Endothelial cell (in vitro differentiated cells): ENCODE results near the gene CHMP6. TPM values are rescaled to one million over a fixed set of nuclear protein-coding genes. Genes with fewer than 3 reads are reported as not detected.
"Not testable (repeated sequence)": the region's sequence is repeated elsewhere in the genome, so short reads cannot be mapped to it uniquely, and the experiment has no call there.

Experiments
- DNase-seq: peaks from one replicate; pipeline ENCODE4 v3.0.0; 2021; ENCODE audit warnings: low spot score
- H3K27ac Mint-ChIP-seq: one replicate; pipeline ENCODE4 v1.8.0; 2021; ENCODE audit warnings: mixed read lengths, inconsistent platforms; ENCODE audit not compliant: unreplicated experiment
- H3K27me3 Mint-ChIP-seq: one replicate; pipeline ENCODE4 v1.8.0; 2021; ENCODE audit warnings: mild to moderate bottlenecking, moderate library complexity, mixed read lengths, inconsistent platforms; ENCODE audit not compliant: unreplicated experiment
- H3K36me3 Mint-ChIP-seq: one replicate; pipeline ENCODE4 v1.8.0; 2021; ENCODE audit warnings: mild to moderate bottlenecking, low read depth, mixed read lengths, inconsistent platforms; ENCODE audit not compliant: unreplicated experiment
- H3K4me1 Mint-ChIP-seq: one replicate; pipeline ENCODE4 v1.8.0; 2021; ENCODE audit warnings: mild to moderate bottlenecking, mixed read lengths, inconsistent platforms; ENCODE audit not compliant: unreplicated experiment
- H3K4me3 Mint-ChIP-seq: one replicate; pipeline ENCODE4 v1.8.0; 2021; ENCODE audit warnings: mild to moderate bottlenecking, mixed read lengths, inconsistent platforms; ENCODE audit not compliant: unreplicated experiment
- H3K9me3 Mint-ChIP-seq: one replicate; pipeline ENCODE4 v1.8.0; 2021; ENCODE audit warnings: mixed read lengths, inconsistent platforms; ENCODE audit not compliant: unreplicated experiment
- CTCF ChIP-seq: fragments of 200-600 bp; sonication (generic); IDR thresholded peaks from one replicate; pipeline ENCODE4 v1.5.0; 2021; ENCODE audit warnings: antibody characterized with exemption; ENCODE audit not compliant: unreplicated experiment
- total RNA-seq: library from RNA; stranded (reverse); fragmentation: NEBNext Ultra II Directional; extraction: Animal tissue kit (Norgen Biotek cat#: 25700); gene quantifications from one replicate; pipeline ENCODE4 v1.2.1, GENCODE V29; 2021; ENCODE audit not compliant: unreplicated experiment

Gene CHMP6
- total RNA-seq, 1 donor from 2014 or later = 34.3 TPM

DNA sequence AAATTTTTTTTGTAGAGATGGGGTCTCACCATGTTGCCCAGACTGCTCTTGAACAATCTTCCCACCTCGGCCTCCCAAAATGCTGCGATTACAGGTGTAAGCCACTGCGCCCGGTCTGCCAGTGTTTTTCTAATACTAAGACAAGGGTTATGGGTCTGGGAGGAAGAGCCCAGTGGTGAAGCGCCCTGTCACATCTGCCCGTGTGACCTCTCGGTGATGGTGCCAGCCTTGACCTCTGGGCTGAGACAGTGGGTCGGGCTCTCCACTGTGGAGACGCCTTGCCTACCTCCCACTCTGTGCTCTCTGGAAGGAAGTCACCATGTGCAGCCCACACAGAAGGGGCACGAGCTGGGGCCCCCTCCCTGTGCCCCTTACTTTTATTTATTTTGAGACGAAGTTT, 38.2 kb downstream of the CHMP6 start:
- H3K27ac Mint-ChIP-seq = no peak overlapping the region
- DNase-seq = no peak
- H3K9me3 Mint-ChIP-seq = no peaks in the 10 kb centered on the region
- H3K27me3 Mint-ChIP-seq = peaks cover 7% of the 10 kb centered on the region
- no peak for TF ChIP-seq CTCF
- H3K4me1 Mint-ChIP-seq = peaks cover 31% of the 10 kb centered on the region
- H3K4me3 Mint-ChIP-seq = no peak overlapping the region
- H3K36me3 Mint-ChIP-seq = peaks cover 22% of the 10 kb centered on the region

DNA sequence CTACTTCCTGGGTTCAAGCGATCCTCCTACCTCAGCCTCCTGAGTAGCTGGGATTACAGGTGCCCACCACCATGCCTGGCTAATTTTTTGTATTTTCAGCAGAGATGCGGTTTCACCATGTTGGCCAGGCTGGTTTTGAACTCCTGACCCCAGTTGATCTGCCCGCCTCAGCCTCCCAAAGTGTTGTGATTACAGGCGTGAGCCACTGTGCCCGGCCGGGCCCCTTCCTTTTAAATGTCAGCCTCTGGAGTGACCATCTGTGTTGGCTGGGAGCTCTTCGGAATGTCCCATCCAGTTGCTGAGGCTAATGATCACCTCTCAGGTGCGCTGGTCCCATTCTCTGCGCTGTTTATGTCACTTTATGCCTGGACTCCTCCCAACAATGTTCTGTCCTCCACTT, 38.7 kb downstream of the CHMP6 start:
- H3K27me3 Mint-ChIP-seq, H3K27ac Mint-ChIP-seq, DNase-seq, H3K4me3 Mint-ChIP-seq, H3K9me3 Mint-ChIP-seq: not testable (repeated sequence)
- Mint-ChIP-seq H3K36me3 (peaks cover 22% of the 10 kb centered on the region), H3K4me1 (peaks cover 31% of the 10 kb centered on the region)

DNA sequence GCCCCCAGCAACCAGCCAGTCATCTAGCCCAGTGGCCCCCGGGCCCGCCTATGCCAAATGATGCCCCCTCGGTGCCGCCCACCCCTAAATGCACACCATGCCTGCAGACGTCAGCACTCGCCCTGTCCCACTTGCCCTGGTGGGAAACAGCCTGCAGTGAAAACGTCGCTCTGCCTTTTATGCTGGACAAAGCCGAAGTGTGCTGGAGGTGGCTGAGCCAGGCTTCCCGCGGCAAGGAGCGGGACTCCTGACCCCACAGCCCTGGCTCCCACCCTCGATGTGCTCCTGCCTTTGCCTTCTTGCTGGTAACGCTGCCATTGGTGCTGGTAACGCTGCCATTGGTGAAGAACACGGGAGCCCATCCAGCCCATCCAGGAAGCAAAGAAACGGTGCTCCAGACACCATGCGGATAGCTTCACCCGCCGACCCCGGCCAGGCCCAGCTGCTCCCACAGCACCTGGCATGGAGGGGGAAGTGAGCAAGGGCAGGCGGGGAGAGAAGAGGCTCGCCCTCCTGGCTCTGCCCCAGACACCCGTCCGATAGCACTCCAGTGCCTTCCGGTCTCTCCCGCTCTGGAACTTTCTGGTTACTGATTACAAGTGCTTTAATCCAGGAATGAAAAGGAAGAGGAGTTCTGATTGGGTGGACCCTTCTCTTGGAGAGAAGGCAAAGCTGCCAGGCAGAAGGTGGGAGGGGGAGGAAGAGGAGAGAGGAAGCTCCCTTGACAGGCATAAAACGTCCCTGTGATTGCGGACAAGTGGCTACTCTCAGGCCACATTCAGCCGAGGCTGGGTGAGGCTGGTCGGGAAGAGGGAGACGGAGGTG, 39.3 kb downstream of the CHMP6 start:
- no peak for DNase-seq
- Mint-ChIP-seq H3K9me3 (no peaks in the 10 kb centered on the region), H3K27me3 (peaks cover 11% of the 10 kb centered on the region), H3K36me3 (peaks cover 22% of the 10 kb centered on the region), H3K4me3 (peak overlapping the region; percentile 44), H3K4me1 (peaks cover 34% of the 10 kb centered on the region), H3K27ac (peak overlapping the region; percentile 16)
- TF ChIP-seq CTCF = no peak

- Mint-ChIP-seq H3K27me3 (peaks cover 16% of the 10 kb centered on the region), H3K36me3 (peaks cover 28% of the 10 kb centered on the region), H3K4me3 (peak overlapping the region; percentile 79), H3K9me3 (no peaks in the 10 kb centered on the region), H3K27ac (peak overlapping the region; percentile 61), H3K4me1 (peaks cover 43% of the 10 kb centered on the region)
- DNase-seq = no peak
- TF ChIP-seq CTCF = no peak
These were observed 40.2 kb downstream of the CHMP6 start for GRCh38 chr17:81031566-81032550.

DNA sequence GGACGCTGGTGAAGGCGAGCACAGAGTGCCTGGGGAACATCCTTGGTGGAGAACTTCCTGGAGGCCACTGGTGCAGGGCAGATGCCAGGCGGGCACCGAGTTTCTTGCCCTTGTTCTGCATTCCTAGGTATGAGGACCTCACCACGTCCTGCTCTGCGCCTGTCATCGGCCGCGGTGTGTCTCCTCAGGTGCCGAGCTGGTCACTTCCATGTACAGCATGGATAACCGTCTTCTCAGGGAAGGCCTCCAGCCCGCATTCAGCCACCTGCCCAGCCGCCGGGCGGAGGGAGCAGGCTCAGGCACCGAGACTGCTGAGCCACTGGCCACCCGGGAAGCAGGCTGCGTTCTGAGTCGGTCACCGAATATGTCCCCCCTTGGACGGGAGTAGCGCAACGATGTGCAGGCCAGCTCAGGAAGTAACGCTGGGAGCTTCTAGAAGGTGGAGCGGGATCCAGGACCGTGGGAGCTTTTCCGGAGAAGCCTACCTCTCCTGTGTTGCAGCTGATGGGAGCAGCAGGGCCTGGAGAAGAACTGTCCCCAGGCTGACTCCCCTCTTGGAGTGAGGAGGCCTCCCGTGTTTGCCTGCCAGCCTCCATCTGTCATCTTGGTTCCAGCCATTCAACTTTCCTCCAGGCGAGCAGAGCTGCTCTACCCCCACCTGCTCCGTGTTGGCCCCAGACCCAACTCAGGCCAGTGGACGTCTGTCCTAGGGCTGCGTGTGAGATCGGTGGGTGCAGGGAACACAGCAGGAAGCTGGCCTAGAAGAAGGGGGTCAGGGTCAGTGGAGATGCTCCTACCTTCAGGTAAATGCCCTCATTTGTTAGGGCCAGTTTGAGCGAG, 41.2 kb downstream of the CHMP6 start:
- Mint-ChIP-seq H3K36me3 (peaks cover 35% of the 10 kb centered on the region), H3K4me3 (peak overlapping the region; percentile 98), H3K4me1 (peaks cover 51% of the 10 kb centered on the region), H3K27me3 (peaks cover 20% of the 10 kb centered on the region), H3K9me3 (no peaks in the 10 kb centered on the region), H3K27ac (peak overlapping the region; percentile 91)
- DNase-seq = no peak
- no peak for TF ChIP-seq CTCF
